Sigmoid colon (tissue), 7 donors: Measurements from ENCODE around the gene CLSTN1. TPM values are rescaled to one million over a fixed set of nuclear protein-coding genes. Genes with fewer than 3 reads are reported as not detected.

Source experiments
- DNase-seq: peaks from one replicate; pipeline ENCODE4 v3.0.0-alpha.2; 2019
- H3K27ac ChIP-seq, 4 donors: fragments of 200-600 bp; sonication (generic); one replicate each; pipeline ENCODE4 v1.5.1; 2016 to 2019; ENCODE audit warnings: mild to moderate bottlenecking in 1 of 4
- H3K27me3 ChIP-seq, 3 donors: fragments of 200-600 bp; sonication (generic); one replicate each; pipeline ENCODE4 v1.5.1; 2019; ENCODE audit warnings: mild to moderate bottlenecking in 1 of 3
- H3K36me3 ChIP-seq, 4 donors: fragments of 200-600 bp; sonication (generic); one replicate each; pipeline ENCODE4 v1.5.1; 2016 to 2019
- H3K4me1 ChIP-seq, 4 donors: fragments of 200-600 bp; sonication (generic); one replicate each; pipeline ENCODE4 v1.5.1; 2017 to 2019
- H3K4me3 ChIP-seq, 4 donors: fragments of 200-600 bp; sonication (generic); one replicate each; pipeline ENCODE4 v1.5.1; 2017 to 2019; ENCODE audit warnings: mild to moderate bottlenecking in 2 of 4, moderate library complexity in 1 of 4
- H3K9me3 ChIP-seq, 4 donors: fragments of 200-600 bp in 3 of 4; sonication (generic) in 3 of 4; one replicate each; pipeline versions ENCODE4 v1.5.1 to v1.6.1; 2013 to 2019
- CTCF ChIP-seq, 4 experiments: fragments of 450-650 bp in 3 of 4; fragments of 200-600 bp in 1 of 4; IDR thresholded peaks; one replicate each; pipeline ENCODE4 v1.5.1; 2016 to 2019; ENCODE audit warnings: antibody characterized with exemption in 4 of 4, mild to moderate bottlenecking in 3 of 4, moderate library complexity in 2 of 4
- EP300 ChIP-seq, 4 donors: sonication (generic); formaldehyde crosslinking; IDR thresholded peaks; one replicate each; pipeline ENCODE4 v1.6.1; 2017; ENCODE audit warnings: antibody characterized with exemption in 4 of 4
- POLR2A ChIP-seq, 2 donors: fragments of 450-650 bp; IDR thresholded peaks; one replicate each; pipeline ENCODE4 v1.6.1; 2016; ENCODE audit warnings: antibody characterized with exemption in 2 of 2, mild to moderate bottlenecking in 2 of 2, moderate library complexity in 2 of 2
- POLR2AphosphoS5 ChIP-seq, 4 donors: sonication (generic); formaldehyde crosslinking; IDR thresholded peaks; one replicate each; pipeline ENCODE4 v1.6.1; 2017; ENCODE audit warnings: antibody characterized with exemption in 4 of 4
- WGBS, 2 donors: extraction: QIAGEN DNeasy Blood & Tissue Kit; methylation state at CpG; one replicate each; pipeline ENCODE4 v1.1.7; 2013; 5-methylcytosine and 5-hydroxymethylcytosine counted together
- intact Hi-C: fragments of 100-400 bp; cut with DNase I; formaldehyde crosslinking; loops from one replicate; pipeline ENCODE4 v1.15.1; 2023
- polyA plus RNA-seq, 3 donors: library from polyadenylated mRNA; stranded (reverse); fragments of 200-250 nt; gene quantifications; one replicate each; pipeline ENCODE4 v1.2.3, GENCODE V29; 2013
- total RNA-seq, 4 donors: library from RNA; depleted of rRNA; stranded (reverse); fragments of >200 nt; gene quantifications; one replicate each; pipeline ENCODE4 v1.1.0, GENCODE V29; 2016
- donor health status: healthy with polysubstance abuse.
- donor health status: Bipolar disorder and iron deficiency.
- donor health status: healthy.

The CLSTN1 gene
- total and polyA plus RNA-seq, 7 donors: 21.0 to 105 (median 34.6) TPM

- H3K27ac ChIP-seq: peak overlapping the region; percentile 87 to 97 (median 94)
- 79 to 94% methylated on average over 3 of the region's 3 CpGs for WGBS, 2 donors
- no peak for TF ChIP-seq POLR2AphosphoS5 (IDR thresholded peaks at IDR 0.05)
- no peak for TF ChIP-seq EP300 (IDR thresholded peaks at IDR 0.05)
- TF ChIP-seq CTCF (IDR thresholded peaks at IDR 0.05): no peak
- TF ChIP-seq POLR2A (IDR thresholded peaks at IDR 0.05): no peak
- no peak for DNase-seq
- H3K36me3 ChIP-seq: no peaks in the 10 kb centered on the region
- intact Hi-C loops: no loop called here
- H3K4me3 ChIP-seq: no peak overlapping the region
- no peaks in the 10 kb centered on the region for H3K9me3 ChIP-seq
- no peaks in the 10 kb centered on the region for H3K27me3 ChIP-seq
- peaks cover 0 to 36% (median 29%) of the 10 kb centered on the region in 4 donors for H3K4me1 ChIP-seq
Observed at GRCh38 chr1:9826087-9826486, 2.3 kb upstream of the CLSTN1 start.

- WGBS, 2 donors: 6 to 23% methylated on average over 17 of the region's 17 CpGs
- intact Hi-C loops: no loop called here
- peak overlapping the region in 1 of 4 donors; percentile 93 for H3K4me3 ChIP-seq
- H3K9me3 ChIP-seq: no peaks in the 10 kb centered on the region
- peak overlapping the region; percentile 87 to 97 (median 94) for H3K27ac ChIP-seq
- H3K4me1 ChIP-seq: peaks cover 0 to 41% (median 33%) of the 10 kb centered on the region in 4 donors
- no peaks in the 10 kb centered on the region for H3K27me3 ChIP-seq
- DNase-seq: peak; percentile 87
- TF ChIP-seq EP300 (IDR thresholded peaks at IDR 0.05): peak in 1 of 4 donors; percentile 3
- peak in 1 of 2 donors; percentile 25 for TF ChIP-seq POLR2A (IDR thresholded peaks at IDR 0.05)
- no peak for TF ChIP-seq CTCF (IDR thresholded peaks at IDR 0.05)
- peak in 3 of 4 donors; percentile 17 to 54 (median 20) for TF ChIP-seq POLR2AphosphoS5 (IDR thresholded peaks at IDR 0.05)
- no peaks in the 10 kb centered on the region for H3K36me3 ChIP-seq
Observed at GRCh38 chr1:9825093-9826074, 1.6 kb upstream of the CLSTN1 start.

- Histone ChIP-seq H3K27ac (peak overlapping the region; percentile 87 to 97 (median 94)), H3K27me3 (no peaks in the 10 kb centered on the region), H3K4me3 (peak overlapping the region in 3 of 4 donors; percentile 77 to 93 (median 89)), H3K4me1 (peaks cover 0 to 42% (median 34%) of the 10 kb centered on the region in 4 donors), H3K36me3 (no peaks in the 10 kb centered on the region), H3K9me3 (no peaks in the 10 kb centered on the region)
- DNase-seq: no peak
- WGBS, 2 donors: 10 to 39% methylated on average over 12 of the region's 12 CpGs
- intact Hi-C loops: loop anchor here (5.0 kb wide), 2 partner anchors 43 to 137 kb away; no protein-coding TSS in a partner anchor
- TF ChIP-seq EP300 (IDR thresholded peaks at IDR 0.05) (no peak), CTCF (IDR thresholded peaks at IDR 0.05) (no peak)
Observed at GRCh38 chr1:9824702-9825089, 931 bp upstream of the CLSTN1 start.

- H3K9me3 ChIP-seq: no peaks in the 10 kb centered on the region
Observed at GRCh38 chr1:9823693-9823942, 147 bp downstream of the CLSTN1 start.

More at GRCh38 chr1:9823693-9823942, 147 bp downstream of the CLSTN1 start:
- Histone ChIP-seq H3K36me3 (no peaks in the 10 kb centered on the region), H3K4me1 (peaks cover 0 to 42% (median 34%) of the 10 kb centered on the region in 4 donors), H3K4me3 (peak overlapping the region; percentile 77 to 93 (median 84)), H3K27me3 (no peaks in the 10 kb centered on the region), H3K27ac (peak overlapping the region; percentile 87 to 97 (median 94))
- 0 to 1% methylated on average over 40 of the region's 40 CpGs for WGBS, 2 donors
- no peak for TF ChIP-seq EP300 (IDR thresholded peaks at IDR 0.05)
- no peak for TF ChIP-seq POLR2AphosphoS5 (IDR thresholded peaks at IDR 0.05)
- TF ChIP-seq CTCF (IDR thresholded peaks at IDR 0.05): no peak
- no peak for TF ChIP-seq POLR2A (IDR thresholded peaks at IDR 0.05)
- DNase-seq: no peak
- intact Hi-C loops: loop anchor here (5.0 kb wide), 2 partner anchors 44 to 136 kb away; no protein-coding TSS in a partner anchor
